GM18519 (cell line): ENCODE measurements around the gene TRMT10A.
A peak's percentile ranks its signal among the peaks of the same experiment; 100 is the strongest.

Experiments
- ATAC-seq: cut with Tn5 transposase; IDR thresholded peaks from one replicate; pipeline ENCODE4 v1.9.1; 2021; ENCODE audit warnings: mild to moderate bottlenecking, moderate library complexity; ENCODE audit not compliant: unreplicated experiment, low FRiP score

The TRMT10A gene

GRCh38 chr4:99563310-99564186 lies at the start of gene TRMT10A:
Gene TRMT10A (minus strand): TSS chr4:99564039. CDS start chr4:99559338, 4,701 bp downstream.
- ATAC-seq = peak; percentile 91

GRCh38 chr4:99612704-99613103 lies 48.9 kb upstream of the TRMT10A start:
- no peak for ATAC-seq

- no peak for ATAC-seq
Observed at GRCh38 chr4:99612281-99612680, 48.4 kb upstream of the TRMT10A start.

- ATAC-seq = no peak
Observed at GRCh38 chr4:99610605-99611175, 46.9 kb upstream of the TRMT10A start.

GRCh38 chr4:99608417-99608816 lies 44.6 kb upstream of the TRMT10A start:
- ATAC-seq = no peak

- no peak for ATAC-seq
Observed at GRCh38 chr4:99606716-99607115, 42.9 kb upstream of the TRMT10A start.

GRCh38 chr4:99594818-99595217 lies 31.0 kb upstream of the TRMT10A start:
- no peak for ATAC-seq

- ATAC-seq = no peak
Observed at GRCh38 chr4:99593781-99594641, 30.2 kb upstream of the TRMT10A start.

- no peak for ATAC-seq
Observed at GRCh38 chr4:99591757-99592156, 27.9 kb upstream of the TRMT10A start.

GRCh38 chr4:99587803-99588202 lies 24.0 kb upstream of the TRMT10A start:
- no peak for ATAC-seq

GRCh38 chr4:99587309-99587708 lies 23.5 kb upstream of the TRMT10A start:
- ATAC-seq = no peak

GRCh38 chr4:99586797-99587196 lies 23.0 kb upstream of the TRMT10A start:
- ATAC-seq = no peak

GRCh38 chr4:99586322-99586721 lies 22.5 kb upstream of the TRMT10A start:
- ATAC-seq = no peak

- no peak for ATAC-seq
Observed at GRCh38 chr4:99585516-99585915, 21.7 kb upstream of the TRMT10A start.

GRCh38 chr4:99578714-99579113 lies 14.9 kb upstream of the TRMT10A start:
- ATAC-seq = no peak

- peak; percentile 81 for ATAC-seq
Observed at GRCh38 chr4:99574530-99575324, 10.9 kb upstream of the TRMT10A start, which contains the start of gene MTTP. Gene MTTP (plus strand): TSS chr4:99574824. CDS start chr4:99574910, 86 bp downstream.

- ATAC-seq = no peak
Observed at GRCh38 chr4:99573735-99574368, 10.0 kb upstream of the TRMT10A start.

GRCh38 chr4:99572527-99573240 lies 8.8 kb upstream of the TRMT10A start:
- ATAC-seq = no peak

- no peak for ATAC-seq
Observed at GRCh38 chr4:99571883-99572282, 8.0 kb upstream of the TRMT10A start.
